Measurements from ENCODE around the gene CFAP46.

Gene CFAP46

GRCh38 chr10:132817701-132818211 is 124.6 kb downstream of the CFAP46 start:
- no peak for DNase-seq

- DNase-seq, result no peak
These were observed 125.7 kb downstream of the CFAP46 start for GRCh38 chr10:132816718-132817117.

- DNase-seq, result no peak
These were observed 127.1 kb downstream of the CFAP46 start for GRCh38 chr10:132815168-132815857.

- DNase-seq, result no peak
These were observed 127.9 kb downstream of the CFAP46 start for GRCh38 chr10:132814469-132814856.

- DNase-seq, result no peak
These were observed 128.6 kb downstream of the CFAP46 start for GRCh38 chr10:132813560-132814468.

- no peak for DNase-seq
These were observed 129.4 kb downstream of the CFAP46 start for GRCh38 chr10:132813001-132813401.

GRCh38 chr10:132812520-132812919 is 129.8 kb downstream of the CFAP46 start:
- no peak for DNase-seq

GRCh38 chr10:132811891-132812481 is 130.4 kb downstream of the CFAP46 start:
- DNase-seq, result no peak

GRCh38 chr10:132810807-132811700 is 131.3 kb downstream of the CFAP46 start:
- no peak for DNase-seq

GRCh38 chr10:132810141-132810806 is 132.1 kb downstream of the CFAP46 start:
- DNase-seq, result no peak

GRCh38 chr10:132809232-132810140 is 132.9 kb downstream of the CFAP46 start:
- DNase-seq, result no peak

- DNase-seq, result no peak
These were observed 133.8 kb downstream of the CFAP46 start for GRCh38 chr10:132808383-132809231.

- no peak for DNase-seq
These were observed 134.7 kb downstream of the CFAP46 start for GRCh38 chr10:132807621-132808049.

GRCh38 chr10:132806561-132807003 is 135.8 kb downstream of the CFAP46 start:
- no peak for DNase-seq

GRCh38 chr10:132806110-132806509 is 136.3 kb downstream of the CFAP46 start:
- no peak for DNase-seq

GRCh38 chr10:132805599-132805998 is 136.8 kb downstream of the CFAP46 start:
- no peak for DNase-seq

- no peak for DNase-seq
These were observed 137.5 kb downstream of the CFAP46 start for GRCh38 chr10:132804785-132805426.

- DNase-seq, result no peak
These were observed 138.1 kb downstream of the CFAP46 start for GRCh38 chr10:132804287-132804686.
